Hepatocyte (in vitro differentiated cells): ENCODE measurements around the gene SFTPD. TPM values are rescaled to one million over a fixed set of nuclear protein-coding genes. Genes with fewer than 3 reads are reported as not detected.

ENCODE experiments used
- DNase-seq: peaks from one replicate; pipeline ENCODE4 v3.0.0-alpha.2; 2016; ENCODE audit warnings: low spot score
- H2AFZ ChIP-seq: fragments of 200-600 bp; sonication (generic); 2 replicates; pipeline ENCODE4 v1.6.0; 2016; ENCODE audit warnings: antibody characterized with exemption, mild to moderate bottlenecking
- H3K27ac ChIP-seq: fragments of 200-600 bp; sonication (generic); 2 replicates; pipeline ENCODE4 v1.5.1; 2016; ENCODE audit warnings: mild to moderate bottlenecking
- H3K27me3 ChIP-seq: fragments of 200-600 bp; sonication (generic); 2 replicates; pipeline ENCODE4 v1.6.1; 2016
- H3K36me3 ChIP-seq: fragments of 200-600 bp; sonication (generic); replicated peaks from 2 replicates; pipeline ENCODE4 v1.5.1; 2016; ENCODE audit warnings: low read depth; ENCODE audit not compliant: insufficient read depth
- H3K4me1 ChIP-seq: fragments of 200-600 bp; sonication (generic); 2 replicates; pipeline ENCODE4 v1.5.1; 2016; ENCODE audit warnings: mild to moderate bottlenecking, moderate library complexity; ENCODE audit not compliant: insufficient read depth
- H3K4me2 ChIP-seq: fragments of 200-600 bp; sonication (generic); 2 replicates; pipeline ENCODE4 v1.6.0; 2016
- H3K4me3 ChIP-seq: fragments of 200-600 bp; sonication (generic); 2 replicates; pipeline ENCODE4 v1.5.1; 2016; ENCODE audit warnings: mild to moderate bottlenecking
- H3K79me2 ChIP-seq: fragments of 200-600 bp; sonication (generic); 2 replicates; pipeline ENCODE4 v1.6.0; 2017; ENCODE audit warnings: mild to moderate bottlenecking
- H3K9me2 ChIP-seq: fragments of 200-600 bp; sonication (generic); replicated peaks from 2 replicates; pipeline ENCODE4 v1.6.0; 2017; ENCODE audit warnings: mild to moderate bottlenecking; ENCODE audit not compliant: insufficient read depth
- H3K9me3 ChIP-seq: fragments of 200-600 bp; sonication (generic); 2 replicates; pipeline ENCODE4 v1.5.1; 2016; ENCODE audit warnings: low read depth, mild to moderate bottlenecking
- H4K20me1 ChIP-seq: fragments of 200-600 bp; sonication (generic); 2 replicates; pipeline ENCODE4 v1.6.0; 2016; ENCODE audit warnings: mild to moderate bottlenecking; ENCODE audit not compliant: insufficient read depth, poor library complexity, severe bottlenecking
- EZH2 ChIP-seq: fragments of 200-600 bp; sonication (generic); IDR thresholded peaks from 2 replicates; pipeline ENCODE4 v1.6.1; 2016; ENCODE audit warnings: antibody characterized with exemption, mild to moderate bottlenecking, borderline replicate concordance
- EZH2phosphoT487 ChIP-seq: fragments of 200-600 bp; sonication (generic); IDR thresholded peaks from one replicate; pipeline ENCODE4 v1.6.1; 2018; ENCODE audit warnings: antibody characterized with exemption, mild to moderate bottlenecking, low read depth, moderate library complexity; ENCODE audit not compliant: unreplicated experiment, severe bottlenecking
- WGBS: methylation state at CpG from one replicate; pipeline ENCODE4 v1.1.6; 2016; ENCODE audit warnings: low lambda C conversion rate; ENCODE audit errors: missing lambda C conversion rate; 5-methylcytosine and 5-hydroxymethylcytosine counted together
- polyA plus RNA-seq: library from polyadenylated mRNA; unstranded; fragments of >200 nt; fragmentation: Nextera tagmentation; extraction: Ambion mirVana; gene quantifications from 2 replicates; pipeline ENCODE4 v1.2.1, GENCODE V29; 2016
- total RNA-seq: library from RNA; depleted of rRNA; stranded (reverse); fragments of >200 nt; gene quantifications from 2 replicates; pipeline ENCODE4 v1.2.3, GENCODE V29; 2014
- TF ChIP-seq, protein P1 (sequence below): fragments of 200-600 bp; sonication (generic); IDR thresholded peaks from 2 replicates; pipeline ENCODE4 v1.5.1; 2016; ENCODE audit warnings: antibody characterized with exemption, mild to moderate bottlenecking; ENCODE audit not compliant: poor library complexity

Gene SFTPD
- total and polyA plus RNA-seq, 2 experiments from 2014 or later = 55.5 to 233 TPM

DNA sequence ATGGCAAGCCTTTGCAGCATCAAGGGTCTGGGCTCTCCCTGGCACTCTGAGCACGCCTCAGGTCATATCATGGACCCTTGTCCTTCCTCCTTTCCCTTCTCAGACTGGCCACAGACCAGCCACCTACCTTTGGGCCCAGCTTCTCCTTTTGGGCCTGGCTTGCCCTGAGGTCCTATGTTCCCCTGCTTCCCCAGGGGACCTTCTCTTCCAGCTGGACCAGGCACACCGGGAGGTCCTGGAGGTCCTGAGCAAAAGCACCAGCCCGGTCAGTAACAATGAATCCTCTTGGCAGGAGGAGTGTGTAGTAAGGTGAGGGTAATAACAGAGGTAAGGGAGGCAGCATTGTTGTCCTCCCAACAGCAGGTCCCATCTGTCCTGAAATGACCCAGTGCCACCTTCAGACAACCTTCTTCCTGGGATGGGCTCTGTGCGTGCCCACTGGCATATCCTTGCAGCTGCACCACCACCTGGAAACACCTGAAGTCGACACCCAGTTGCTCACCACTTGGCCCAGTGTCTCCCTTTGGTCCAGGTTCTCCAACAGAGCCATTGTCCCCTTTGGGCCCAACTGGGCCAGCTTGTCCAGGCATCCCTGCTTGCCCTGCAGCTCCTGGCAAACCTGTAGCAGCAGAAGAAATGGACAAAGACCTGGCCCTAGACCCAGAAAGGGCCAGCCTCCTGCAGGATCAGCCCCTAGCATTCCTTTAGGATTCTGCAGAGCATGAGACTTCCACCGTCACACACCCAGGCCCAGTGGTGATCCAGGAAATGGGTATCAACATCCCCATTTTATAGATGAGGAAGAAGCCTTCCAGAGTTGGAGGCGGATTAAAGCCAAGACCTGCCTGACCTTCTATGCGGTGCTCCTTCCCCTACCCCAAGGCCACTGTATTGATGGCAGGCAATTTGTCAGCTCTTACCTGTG is 6.4 kb downstream of the SFTPD start:
- Histone ChIP-seq H3K27ac (no peak overlapping the region), H2AFZ (no peak overlapping the region), H4K20me1 (no peaks in the 10 kb centered on the region), H3K9me3 (no peaks in the 10 kb centered on the region), H3K4me3 (no peak overlapping the region), H3K4me1 (no peaks in the 10 kb centered on the region), H3K27me3 (no peaks in the 10 kb centered on the region), H3K36me3 (no peaks in the 10 kb centered on the region), H3K79me2 (no peaks in the 10 kb centered on the region), H3K9me2 (no peaks in the 10 kb centered on the region), H3K4me2 (no peak overlapping the region)
- WGBS = 95% methylated on average over 8 of the region's 8 CpGs
- DNase-seq = no peak
- TF ChIP-seq, protein P1, sequence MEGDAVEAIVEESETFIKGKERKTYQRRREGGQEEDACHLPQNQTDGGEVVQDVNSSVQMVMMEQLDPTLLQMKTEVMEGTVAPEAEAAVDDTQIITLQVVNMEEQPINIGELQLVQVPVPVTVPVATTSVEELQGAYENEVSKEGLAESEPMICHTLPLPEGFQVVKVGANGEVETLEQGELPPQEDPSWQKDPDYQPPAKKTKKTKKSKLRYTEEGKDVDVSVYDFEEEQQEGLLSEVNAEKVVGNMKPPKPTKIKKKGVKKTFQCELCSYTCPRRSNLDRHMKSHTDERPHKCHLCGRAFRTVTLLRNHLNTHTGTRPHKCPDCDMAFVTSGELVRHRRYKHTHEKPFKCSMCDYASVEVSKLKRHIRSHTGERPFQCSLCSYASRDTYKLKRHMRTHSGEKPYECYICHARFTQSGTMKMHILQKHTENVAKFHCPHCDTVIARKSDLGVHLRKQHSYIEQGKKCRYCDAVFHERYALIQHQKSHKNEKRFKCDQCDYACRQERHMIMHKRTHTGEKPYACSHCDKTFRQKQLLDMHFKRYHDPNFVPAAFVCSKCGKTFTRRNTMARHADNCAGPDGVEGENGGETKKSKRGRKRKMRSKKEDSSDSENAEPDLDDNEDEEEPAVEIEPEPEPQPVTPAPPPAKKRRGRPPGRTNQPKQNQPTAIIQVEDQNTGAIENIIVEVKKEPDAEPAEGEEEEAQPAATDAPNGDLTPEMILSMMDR = no peak
- no peak for TF ChIP-seq EZH2
- TF ChIP-seq EZH2phosphoT487 = no peak

DNA sequence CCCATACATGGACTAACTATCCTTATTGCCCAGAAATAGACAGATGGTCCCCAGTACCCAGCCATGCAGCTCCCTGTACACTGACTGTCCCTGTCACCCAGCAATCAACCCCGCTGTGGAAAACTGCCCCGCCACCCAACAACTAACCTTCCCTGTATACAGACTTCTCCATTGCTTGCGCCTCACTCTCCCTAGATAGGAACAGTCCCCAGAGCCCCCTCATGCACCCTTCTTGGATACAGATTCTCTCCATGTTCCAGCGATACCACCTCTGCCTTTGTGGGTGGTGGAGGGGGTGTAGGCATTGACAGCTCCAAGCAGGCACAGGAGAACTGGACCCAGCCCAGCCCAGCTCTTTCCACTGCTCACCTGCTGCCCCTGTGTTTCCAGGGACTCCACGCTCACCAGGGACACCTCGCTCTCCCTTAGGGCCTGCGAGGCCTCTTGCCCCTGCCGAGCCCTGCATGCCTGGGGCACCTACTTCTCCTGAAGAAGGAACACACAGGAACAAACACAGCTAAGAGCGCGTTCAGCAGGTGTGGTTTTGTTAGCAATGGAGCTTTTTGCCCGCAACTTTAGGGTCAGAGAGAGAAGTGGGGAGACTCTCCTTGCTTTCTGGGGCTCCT is 7.2 kb downstream of the SFTPD start:
- no peak for DNase-seq
- no peaks in the 10 kb centered on the region for H3K9me3 ChIP-seq
- 90% methylated on average over 11 of the region's 11 CpGs for WGBS

DNA sequence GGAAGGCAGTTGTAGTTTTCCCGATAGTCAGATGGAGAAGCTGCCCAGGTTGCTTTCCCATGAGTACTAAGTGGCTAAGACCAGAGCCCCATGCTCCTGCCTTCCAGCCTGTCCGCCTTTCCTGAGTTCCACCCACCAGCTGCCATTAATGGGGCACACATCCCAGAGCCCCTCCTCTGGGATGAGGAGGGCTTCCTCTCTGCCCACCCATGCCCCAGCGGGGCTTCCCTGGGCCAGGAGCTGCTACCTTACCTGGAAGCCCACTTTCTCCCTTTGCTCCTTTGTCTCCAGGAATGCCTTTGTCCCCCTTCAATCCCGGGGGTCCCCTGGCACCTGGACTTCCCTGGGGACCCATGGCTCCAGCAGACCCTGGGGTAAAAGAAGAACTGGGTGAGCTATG is 7.8 kb downstream of the SFTPD start:
- no peaks in the 10 kb centered on the region for H3K36me3 ChIP-seq
- no peaks in the 10 kb centered on the region for H4K20me1 ChIP-seq
- no peaks in the 10 kb centered on the region for H3K79me2 ChIP-seq
- H3K9me3 ChIP-seq = no peaks in the 10 kb centered on the region
- H3K4me3 ChIP-seq = no peak overlapping the region
- H3K4me1 ChIP-seq = no peaks in the 10 kb centered on the region
- DNase-seq = no peak
- H3K27ac ChIP-seq = no peak overlapping the region
- 90% methylated on average over 4 of the region's 4 CpGs for WGBS
- H3K9me2 ChIP-seq = no peaks in the 10 kb centered on the region
- TF ChIP-seq EZH2 (no peak), EZH2phosphoT487 (no peak)
- H2AFZ ChIP-seq = no peak overlapping the region
- no peak overlapping the region for H3K4me2 ChIP-seq
- no peaks in the 10 kb centered on the region for H3K27me3 ChIP-seq

More for the DNA sequence above, 7.2 kb downstream of the SFTPD start:
- Histone ChIP-seq H3K9me2 (no peaks in the 10 kb centered on the region), H3K4me1 (no peaks in the 10 kb centered on the region), H4K20me1 (no peaks in the 10 kb centered on the region), H2AFZ (no peak overlapping the region), H3K27me3 (no peaks in the 10 kb centered on the region), H3K4me3 (no peak overlapping the region), H3K79me2 (no peaks in the 10 kb centered on the region), H3K27ac (no peak overlapping the region), H3K36me3 (no peaks in the 10 kb centered on the region), H3K4me2 (no peak overlapping the region)
- TF ChIP-seq EZH2phosphoT487 = no peak

DNA sequence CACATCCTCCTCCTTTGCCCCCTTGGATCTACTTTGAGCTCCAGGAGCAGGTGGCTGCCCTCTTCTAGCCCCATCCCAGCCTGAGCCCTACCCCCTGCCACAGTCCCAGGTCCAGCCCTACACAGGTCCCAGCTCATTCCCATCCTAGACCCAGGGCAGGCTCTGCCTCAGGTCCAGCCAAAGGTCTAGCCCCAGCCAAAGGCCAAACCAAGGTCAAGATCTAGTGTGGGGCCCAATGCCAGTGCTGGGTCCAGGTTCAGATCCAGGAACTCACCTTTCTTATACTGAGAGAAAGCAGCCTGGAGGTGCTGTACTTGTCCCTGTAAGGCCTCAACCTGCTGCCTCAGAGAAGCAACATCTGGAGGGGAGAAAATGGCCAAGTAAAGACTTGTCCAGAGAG is 8.5 kb downstream of the SFTPD start:
- DNase-seq = no peak
- no peak overlapping the region for H3K27ac ChIP-seq
- no peaks in the 10 kb centered on the region for H3K79me2 ChIP-seq
- H3K4me2 ChIP-seq = no peak overlapping the region
- H3K27me3 ChIP-seq = no peaks in the 10 kb centered on the region
- no peak overlapping the region for H3K4me3 ChIP-seq
- no peaks in the 10 kb centered on the region for H4K20me1 ChIP-seq
- no peaks in the 10 kb centered on the region for H3K36me3 ChIP-seq
- no peaks in the 10 kb centered on the region for H3K4me1 ChIP-seq
- no peak for TF ChIP-seq EZH2
- TF ChIP-seq, protein P1 = no peak
- TF ChIP-seq EZH2phosphoT487 = no peak
- H2AFZ ChIP-seq = no peak overlapping the region
- H3K9me2 ChIP-seq = no peaks in the 10 kb centered on the region
- no peaks in the 10 kb centered on the region for H3K9me3 ChIP-seq
